Upper lobe of left lung (tissue), 4 donors: ENCODE data around the gene CAMK2G.

Source experiments
- CTCF ChIP-seq, 6 experiments: fragments of 450-650 bp in 4 of 6; fragments of 200-600 bp in 2 of 6; sonication (generic) in 2 of 6; IDR thresholded peaks; one replicate each; pipeline ENCODE4 v1.5.1; 2016 to 2019; ENCODE audit warnings: antibody characterized with exemption in 6 of 6
- EP300 ChIP-seq, 4 donors: sonication (generic); formaldehyde crosslinking; IDR thresholded peaks; one replicate each; pipeline ENCODE4 v1.5.1; 2017; ENCODE audit warnings: antibody characterized with exemption in 4 of 4, control low read depth in 2 of 4

GRCh38 chr10:73884017-73884416 is 9.7 kb upstream of the CAMK2G start:
- TF ChIP-seq EP300 (IDR thresholded peaks at IDR 0.05) (no peak), CTCF (IDR thresholded peaks at IDR 0.05) (no peak)
